Measurements from ENCODE around the gene CLEC16A.

The CLEC16A gene

DNA sequence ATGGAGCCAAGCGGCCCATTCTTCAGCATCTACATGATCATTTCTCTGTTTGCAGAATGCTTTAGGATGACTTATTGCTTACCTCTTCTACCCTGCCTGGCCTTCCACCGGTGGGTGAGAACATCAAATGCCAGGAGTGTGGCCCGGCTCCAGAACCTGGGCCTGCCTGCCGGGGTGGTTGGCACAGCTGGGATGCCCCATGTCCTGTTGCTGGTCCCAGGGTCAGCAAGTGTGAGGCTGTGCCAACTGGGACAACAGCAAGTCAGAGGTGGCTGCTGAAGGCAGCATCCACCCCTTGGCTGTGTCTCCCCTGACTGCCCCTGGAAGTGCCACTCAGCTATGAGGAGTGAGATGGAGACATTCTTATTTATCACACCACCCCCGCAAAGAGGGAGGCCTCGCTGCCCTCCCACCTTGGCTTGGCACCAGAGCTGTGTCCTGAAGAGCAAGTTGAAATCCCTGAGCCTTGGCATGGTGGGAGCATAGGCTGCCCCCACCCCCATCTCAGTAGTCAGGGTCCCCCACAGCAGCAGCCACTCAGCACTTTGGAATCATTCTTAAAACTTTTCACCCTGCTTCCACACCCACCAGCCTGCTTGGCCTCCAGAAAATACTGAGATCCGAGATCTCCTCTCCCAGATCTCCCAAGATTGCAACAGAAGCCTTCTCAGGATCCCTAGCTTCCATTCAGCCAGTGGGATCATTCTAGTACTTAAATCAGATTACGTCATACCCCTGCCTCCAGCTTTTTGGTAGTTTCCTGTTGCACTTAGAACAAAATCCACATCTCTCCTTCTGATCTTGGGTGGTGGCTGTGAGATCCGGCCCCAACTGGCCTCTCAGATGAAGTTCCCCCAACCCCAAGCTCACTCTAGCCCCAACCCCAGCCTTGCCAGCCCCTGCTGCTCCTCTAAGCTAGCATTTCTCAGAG, 184.1 kb downstream of the CLEC16A start:
- in situ Hi-C loops (cut with MboI; ENCODE audit: low sequenced_read_pairs): no loop called here

DNA sequence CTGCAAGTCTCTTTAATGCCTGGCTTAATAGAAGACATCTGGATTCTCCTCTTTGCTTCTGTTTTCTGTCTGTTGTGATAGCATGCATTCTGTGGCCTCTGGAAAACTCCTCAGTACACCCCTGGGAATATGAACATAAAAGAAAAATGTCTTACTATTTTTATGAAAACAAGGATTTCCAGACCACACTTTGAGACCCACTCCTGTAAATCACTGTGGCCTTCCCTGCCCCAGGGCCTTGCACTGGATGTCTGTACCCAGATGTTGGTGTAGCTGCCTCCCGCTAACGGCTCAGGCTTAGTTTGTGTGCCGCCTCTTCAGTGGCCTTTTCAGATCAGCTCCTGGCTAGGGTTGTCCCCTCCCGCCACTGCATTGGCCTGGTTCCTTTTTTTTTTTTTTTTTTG, 185.0 kb downstream of the CLEC16A start:
- in situ Hi-C loops (cut with MboI; ENCODE audit: low sequenced_read_pairs): no loop called here

GRCh38 chr16:11130978-11131665, 186.8 kb downstream of the CLEC16A start:
- in situ Hi-C loops (cut with MboI; ENCODE audit: low sequenced_read_pairs): no loop called here

- in situ Hi-C loops (cut with MboI; ENCODE audit: low sequenced_read_pairs): no loop called here
These were observed 187.3 kb downstream of the CLEC16A start for GRCh38 chr16:11131706-11132105.

DNA sequence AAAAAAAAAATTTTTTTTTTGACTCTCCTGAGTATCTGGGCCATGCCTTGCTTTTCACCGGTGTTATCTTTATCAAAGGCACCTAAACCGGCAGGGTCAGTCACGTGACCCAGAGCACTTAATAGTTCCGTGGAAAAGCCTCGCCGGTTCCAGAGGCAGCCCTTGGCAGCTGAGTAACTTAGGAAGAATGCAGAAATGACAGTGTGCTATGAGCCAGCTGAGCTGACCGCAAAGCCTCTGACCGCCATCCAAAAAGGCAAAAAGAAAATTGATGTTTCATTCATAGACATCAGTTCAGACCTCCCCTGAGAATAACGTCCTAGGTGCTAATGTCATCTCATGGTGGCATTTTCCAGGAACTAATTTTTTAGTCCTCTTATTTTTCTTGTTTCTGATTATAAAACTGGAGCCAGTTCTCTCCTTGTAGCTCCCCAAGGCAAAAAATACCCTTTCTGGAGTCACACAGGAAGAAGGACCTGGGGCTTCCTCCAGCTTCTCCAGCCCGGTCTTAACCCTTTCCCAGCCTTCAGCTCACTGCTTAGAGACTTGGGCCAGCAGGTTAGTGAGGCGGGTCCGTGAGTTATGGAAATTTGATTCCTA, 189.1 kb downstream of the CLEC16A start:
- in situ Hi-C loops (cut with MboI; ENCODE audit: low sequenced_read_pairs): no loop called here

- in situ Hi-C loops (cut with MboI; ENCODE audit: low sequenced_read_pairs): no loop called here
These were observed 190.5 kb downstream of the CLEC16A start for GRCh38 chr16:11134722-11135463.

DNA sequence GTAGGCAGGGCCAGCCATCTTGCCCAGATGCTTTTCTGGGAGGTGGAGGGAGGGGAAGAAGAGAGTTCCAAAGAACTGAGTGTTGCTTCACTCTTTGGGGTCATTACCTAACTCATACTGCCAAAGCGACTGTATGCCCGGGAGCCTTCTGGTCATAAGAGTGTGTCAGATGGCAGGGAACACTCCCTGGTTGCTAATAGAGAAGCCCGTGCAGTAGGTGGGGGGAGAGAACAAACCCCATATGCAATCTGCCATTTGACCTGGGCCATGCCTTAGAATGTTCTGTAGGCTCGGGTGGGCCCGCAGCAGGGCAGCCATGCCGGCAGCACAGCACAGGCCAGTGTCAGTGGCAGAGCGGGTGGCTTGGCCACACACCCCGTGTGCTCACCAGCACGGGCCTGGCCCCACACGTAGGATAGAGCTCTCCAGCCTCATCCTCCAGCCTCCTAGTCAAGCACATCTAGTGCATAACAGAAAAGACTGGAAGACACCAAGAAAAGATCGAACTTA, 191.2 kb downstream of the CLEC16A start:
- in situ Hi-C loops (cut with MboI; ENCODE audit: low sequenced_read_pairs): no loop called here

- in situ Hi-C loops (cut with MboI; ENCODE audit: low sequenced_read_pairs): no loop called here
These were observed 192.2 kb downstream of the CLEC16A start for GRCh38 chr16:11136600-11136999.

GRCh38 chr16:11138022-11138768, 193.8 kb downstream of the CLEC16A start:
- in situ Hi-C loops (cut with MboI; ENCODE audit: low sequenced_read_pairs): no loop called here

GRCh38 chr16:11138769-11139325, 194.5 kb downstream of the CLEC16A start:
- in situ Hi-C loops (cut with MboI; ENCODE audit: low sequenced_read_pairs): no loop called here

GRCh38 chr16:11139326-11140097, 195.1 kb downstream of the CLEC16A start:
- in situ Hi-C loops (cut with MboI; ENCODE audit: low sequenced_read_pairs): no loop called here

DNA sequence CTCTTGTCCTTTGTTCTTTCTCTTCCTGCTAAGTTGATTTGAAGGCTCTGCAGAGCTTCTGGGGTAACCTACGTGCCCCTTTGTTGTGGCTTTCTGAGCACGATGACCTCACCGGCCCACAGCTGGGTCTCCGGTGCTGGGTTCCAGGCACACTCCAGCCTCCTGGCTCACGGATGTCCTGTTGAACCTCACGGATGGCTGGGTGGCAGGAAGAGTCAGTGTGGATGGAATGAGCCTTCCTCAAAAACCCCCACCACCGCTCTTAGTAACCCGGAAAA, 195.7 kb downstream of the CLEC16A start:
- in situ Hi-C loops (cut with MboI; ENCODE audit: low sequenced_read_pairs): no loop called here

DNA sequence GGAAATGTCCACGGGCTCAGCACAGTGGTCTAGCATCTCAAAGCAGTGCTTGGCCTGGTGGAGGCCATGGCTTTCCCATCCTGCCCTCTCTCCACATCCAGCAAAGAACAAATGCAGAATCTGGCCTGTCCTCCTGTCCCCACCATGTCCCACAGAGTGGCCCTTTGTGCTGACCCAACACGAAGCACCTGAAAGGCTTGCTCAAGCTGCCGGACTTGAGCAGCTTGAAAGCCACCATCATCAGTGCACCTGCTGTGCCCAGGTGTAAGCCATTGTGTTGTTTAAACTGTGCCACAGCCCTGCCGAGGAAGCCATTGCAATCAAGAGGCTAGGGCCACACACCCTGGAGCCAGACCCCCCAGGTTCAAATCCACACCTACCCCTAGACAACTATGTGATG, 196.1 kb downstream of the CLEC16A start:
- in situ Hi-C loops (cut with MboI; ENCODE audit: low sequenced_read_pairs): no loop called here

GRCh38 chr16:11140867-11141266, 196.5 kb downstream of the CLEC16A start:
- in situ Hi-C loops (cut with MboI; ENCODE audit: low sequenced_read_pairs): no loop called here

- in situ Hi-C loops (cut with MboI; ENCODE audit: low sequenced_read_pairs): no loop called here
These were observed 197.3 kb downstream of the CLEC16A start for GRCh38 chr16:11141409-11142260.

DNA sequence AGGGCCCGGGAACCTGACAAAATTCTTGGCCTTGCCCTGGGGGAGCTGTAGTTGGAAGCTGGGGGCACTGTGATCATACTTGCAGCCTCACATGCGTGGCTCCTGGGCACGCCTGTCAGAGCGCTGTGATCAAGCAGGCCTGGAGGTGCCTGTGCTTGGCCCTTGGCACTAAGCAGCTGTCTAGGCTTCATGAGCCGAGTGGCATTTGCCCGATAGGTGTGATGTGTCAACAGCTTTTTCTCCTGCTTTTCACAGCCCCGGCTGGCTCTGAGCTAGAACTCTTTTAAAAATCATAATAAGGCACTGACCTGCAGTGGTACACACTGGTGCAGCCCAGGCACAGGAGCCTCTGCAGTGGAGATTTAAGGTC, 197.9 kb downstream of the CLEC16A start:
- in situ Hi-C loops (cut with MboI; ENCODE audit: low sequenced_read_pairs): no loop called here

- in situ Hi-C loops (cut with MboI; ENCODE audit: low sequenced_read_pairs): no loop called here
These were observed 198.6 kb downstream of the CLEC16A start for GRCh38 chr16:11142951-11143350.

GRCh38 chr16:11143372-11144035, 199.1 kb downstream of the CLEC16A start:
- in situ Hi-C loops (cut with MboI; ENCODE audit: low sequenced_read_pairs): no loop called here

All from HL-60/S4 treated with retinoic acid at 250 ng/mL for 4 days and 3 days (cell line).